Measurements from ENCODE around the gene SPTLC2.

Gene SPTLC2

GRCh38 chr14:77490347-77490986 is 126.0 kb downstream of the SPTLC2 start:
- Histone ChIP-seq H3K9me3 (ENCODE audit: insufficient read depth, low read depth, low read length) (no peaks in the 10 kb centered on the region), H3K4me3 (ENCODE audit: low read length, poor library complexity, severe bottlenecking) (no peak overlapping the region), H2AFZ (ENCODE audit: low read length) (no peak overlapping the region), H3K36me3 (ENCODE audit: insufficient read depth, low read length) (no peaks in the 10 kb centered on the region), H3K79me2 (ENCODE audit: insufficient read depth, low read length) (no peaks in the 10 kb centered on the region), H3F3A (ENCODE audit: low read depth) (no peaks in the 10 kb centered on the region), H3K27me3 (ENCODE audit: insufficient read depth, low read length, poor library complexity, severe bottlenecking) (no peaks in the 10 kb centered on the region), H3K9ac (ENCODE audit: low read depth, low read length, poor library complexity, severe bottlenecking) (no peak overlapping the region), H3K4me1 (ENCODE audit: insufficient read depth, low read length, poor library complexity, severe bottlenecking) (no peaks in the 10 kb centered on the region), H4K20me1 (ENCODE audit: insufficient read depth, low read length, poor library complexity, severe bottlenecking) (no peaks in the 10 kb centered on the region), H3K4me2 (ENCODE audit: low read depth, low read length, poor library complexity, severe bottlenecking) (no peak overlapping the region), H3K9me2 (replicated peaks; ENCODE audit: low read depth, low read length) (no peaks in the 10 kb centered on the region)
- TF ChIP-seq CTCF (conservative IDR thresholded peaks at IDR 0.05; ENCODE audit: low read length) (no peak), EZH2phosphoT487 (IDR thresholded peaks at IDR 0.05; ENCODE audit: borderline replicate concordance) (no peak)

GRCh38 chr14:77489041-77489440 is 127.4 kb downstream of the SPTLC2 start:
- Histone ChIP-seq H3K9me3 (ENCODE audit: insufficient read depth, low read depth, low read length) (no peaks in the 10 kb centered on the region), H3K9me2 (replicated peaks; ENCODE audit: low read depth, low read length) (no peaks in the 10 kb centered on the region), H3K4me3 (ENCODE audit: low read length, poor library complexity, severe bottlenecking) (no peak overlapping the region), H3K27me3 (ENCODE audit: insufficient read depth, low read length, poor library complexity, severe bottlenecking) (no peaks in the 10 kb centered on the region), H3K4me2 (ENCODE audit: low read depth, low read length, poor library complexity, severe bottlenecking) (no peak overlapping the region), H3K79me2 (ENCODE audit: insufficient read depth, low read length) (no peaks in the 10 kb centered on the region), H3K9ac (ENCODE audit: low read depth, low read length, poor library complexity, severe bottlenecking) (no peak overlapping the region), H3K36me3 (ENCODE audit: insufficient read depth, low read length) (no peaks in the 10 kb centered on the region), H3F3A (ENCODE audit: low read depth) (no peaks in the 10 kb centered on the region), H4K20me1 (ENCODE audit: insufficient read depth, low read length, poor library complexity, severe bottlenecking) (no peaks in the 10 kb centered on the region), H3K4me1 (ENCODE audit: insufficient read depth, low read length, poor library complexity, severe bottlenecking) (no peaks in the 10 kb centered on the region), H2AFZ (ENCODE audit: low read length) (no peak overlapping the region)
- no peak for TF ChIP-seq EZH2phosphoT487 (IDR thresholded peaks at IDR 0.05; ENCODE audit: borderline replicate concordance)
- no peak for TF ChIP-seq CTCF (conservative IDR thresholded peaks at IDR 0.05; ENCODE audit: low read length)

GRCh38 chr14:77488558-77488957 is 127.9 kb downstream of the SPTLC2 start:
- no peaks in the 10 kb centered on the region for H4K20me1 ChIP-seq (ENCODE audit: insufficient read depth, low read length, poor library complexity, severe bottlenecking)
- H3K9ac ChIP-seq (ENCODE audit: low read depth, low read length, poor library complexity, severe bottlenecking), result no peak overlapping the region
- no peak overlapping the region for H3K4me2 ChIP-seq (ENCODE audit: low read depth, low read length, poor library complexity, severe bottlenecking)
- H3K4me3 ChIP-seq (ENCODE audit: low read length, poor library complexity, severe bottlenecking), result no peak overlapping the region
- H3K36me3 ChIP-seq (ENCODE audit: insufficient read depth, low read length), result no peaks in the 10 kb centered on the region
- no peaks in the 10 kb centered on the region for H3K9me2 ChIP-seq (replicated peaks; ENCODE audit: low read depth, low read length)
- H3K4me1 ChIP-seq (ENCODE audit: insufficient read depth, low read length, poor library complexity, severe bottlenecking), result no peaks in the 10 kb centered on the region
- H2AFZ ChIP-seq (ENCODE audit: low read length), result no peak overlapping the region
- H3K27me3 ChIP-seq (ENCODE audit: insufficient read depth, low read length, poor library complexity, severe bottlenecking), result no peaks in the 10 kb centered on the region
- no peaks in the 10 kb centered on the region for H3K79me2 ChIP-seq (ENCODE audit: insufficient read depth, low read length)
- H3K9me3 ChIP-seq (ENCODE audit: insufficient read depth, low read depth, low read length), result no peaks in the 10 kb centered on the region
- no peaks in the 10 kb centered on the region for H3F3A ChIP-seq (ENCODE audit: low read depth)
- TF ChIP-seq EZH2phosphoT487 (IDR thresholded peaks at IDR 0.05; ENCODE audit: borderline replicate concordance) (no peak), CTCF (conservative IDR thresholded peaks at IDR 0.05; ENCODE audit: low read length) (no peak)
